GM12878 (cell line): ENCODE measurements around the gene FGFR2. TPM values are rescaled to one million over a fixed set of nuclear protein-coding genes. Genes with fewer than 3 reads are reported as not detected.

Source experiments
- CEBPB ChIP-seq, 2 experiments: fragments of 150-350 bp in 1 of 2; IDR thresholded peaks; 2 replicates each; pipeline ENCODE4 v1.6.1; 2012 to 2014; ENCODE audit warnings: low read depth in 2 of 2, low read length in 2 of 2, borderline replicate concordance in 1 of 2, inconsistent platforms in 1 of 2
- FOXM1 ChIP-seq: IDR thresholded peaks from 2 replicates; pipeline ENCODE4 v1.6.1; 2012; ENCODE audit warnings: low read depth, mild to moderate bottlenecking, inconsistent platforms, low read length, moderate library complexity
- HCFC1 ChIP-seq: fragments of 150-350 bp; IDR thresholded peaks from 2 replicates; pipeline ENCODE4 v1.6.1; 2014; ENCODE audit warnings: low read length
- HDGF ChIP-seq: fragments of 450-650 bp; IDR thresholded peaks from 2 replicates; pipeline ENCODE4 v1.6.1; 2016; ENCODE audit warnings: antibody characterized with exemption
- IRF3 ChIP-seq: fragments of 450-650 bp; IDR thresholded peaks from 2 replicates; pipeline ENCODE4 v1.6.1; 2014; ENCODE audit warnings: mild to moderate bottlenecking
- MEF2A ChIP-seq: IDR thresholded peaks from 2 replicates; pipeline ENCODE4 v1.6.1; 2011; ENCODE audit warnings: low read depth, mild to moderate bottlenecking, low read length, moderate library complexity; ENCODE audit not compliant: insufficient read depth
- NBN ChIP-seq: fragments of 450-650 bp; IDR thresholded peaks from 2 replicates; pipeline ENCODE4 v1.6.1; 2016
- NFXL1 ChIP-seq: fragments of 450-650 bp; IDR thresholded peaks from 2 replicates; pipeline ENCODE4 v1.6.1; 2017; ENCODE audit warnings: antibody characterized with exemption, mild to moderate bottlenecking, borderline replicate concordance
- PAX8 ChIP-seq: fragments of 450-650 bp; IDR thresholded peaks from 2 replicates; pipeline ENCODE4 v1.6.1; 2017; ENCODE audit warnings: mild to moderate bottlenecking, moderate library complexity
- PBX3 ChIP-seq: IDR thresholded peaks from 2 replicates; pipeline ENCODE4 v1.6.1; 2011; ENCODE audit warnings: mild to moderate bottlenecking, low read depth, low read length, moderate library complexity; ENCODE audit not compliant: insufficient replicate concordance
- RAD21 ChIP-seq: IDR thresholded peaks from 2 replicates; pipeline ENCODE4 v1.6.1; 2011; ENCODE audit warnings: mild to moderate bottlenecking, low read depth, low read length, moderate library complexity; ENCODE audit not compliant: insufficient read depth
- SKIL ChIP-seq: fragments of 450-650 bp; IDR thresholded peaks from 2 replicates; pipeline ENCODE4 v1.6.1; 2017; ENCODE audit warnings: mild to moderate bottlenecking, low read depth, inconsistent platforms; ENCODE audit not compliant: poor library complexity, severe bottlenecking
- SMAD1 ChIP-seq: fragments of 450-650 bp; IDR thresholded peaks from 2 replicates; pipeline ENCODE4 v1.6.1; 2018; ENCODE audit warnings: mild to moderate bottlenecking, low read depth; ENCODE audit not compliant: partially characterized antibody
- YY1 ChIP-seq: IDR thresholded peaks from 2 replicates; pipeline ENCODE4 v1.6.1; 2011; ENCODE audit warnings: low read depth, mild to moderate bottlenecking, low read length
- ZNF207 ChIP-seq: fragments of 450-650 bp; IDR thresholded peaks from 2 replicates; pipeline ENCODE4 v1.6.1; 2014; ENCODE audit warnings: antibody characterized with exemption, mild to moderate bottlenecking, borderline replicate concordance
- polyA plus RNA-seq, 11 experiments: library from polyadenylated mRNA; depleted of rRNA in 4 of 11; unstranded in 6 of 11; stranded (reverse) in 5 of 11; fragments of >200 nt; fragmentation: Nextera tagmentation in 4 of 11; fragmentation: Illumina TruSeq in 1 of 11; extraction: Ambion mirVana in 4 of 11; extraction: Trizol in 1 of 11; gene quantifications; 1 replicate in 1 of 11; 2 replicates in 10 of 11; pipeline versions ENCODE4 v1.2.1 to v1.2.3, GENCODE V29; 2011 to 2016; ENCODE audit warnings: inconsistent platforms in 2 of 11, missing spikeins in 2 of 11, low read depth in 1 of 11
- total RNA-seq, 4 experiments: library from RNA; depleted of rRNA in 3 of 4; stranded (reverse); fragments of >200 nt in 3 of 4; fragmentation: Illumina TruSeq in 1 of 4; extraction: Trizol in 1 of 4; gene quantifications; 2 replicates each; pipeline versions ENCODE4 v1.2.1 to v1.2.3, GENCODE V29; 2013 to 2021

The FGFR2 gene
- total and polyA plus RNA-seq, 10 of the 15 experiments (the other 5 are each of a cell fraction or from before 2014, with no cell fraction given) = 0.04 to 0.15 TPM; not detected in 8

- no peak for TF ChIP-seq NFXL1
- no peak for TF ChIP-seq RAD21
- TF ChIP-seq YY1 = no peak
- no peak for TF ChIP-seq NBN
- no peak for TF ChIP-seq HCFC1
- no peak for TF ChIP-seq PAX8
- no peak for TF ChIP-seq FOXM1
- TF ChIP-seq CEBPB (IDR thresholded peaks at IDR 0.05; ENCODE audit: borderline replicate concordance in 1 of 2, low read depth in 2 of 2, low read length in 2 of 2) = no peak
- no peak for TF ChIP-seq HDGF
- no peak for TF ChIP-seq MEF2A
- TF ChIP-seq IRF3 = no peak
- no peak for TF ChIP-seq SMAD1
- TF ChIP-seq SKIL = no peak
- TF ChIP-seq ZNF207 = no peak
- TF ChIP-seq PBX3 = no peak
Measured at GRCh38 chr10:121553511-121554264, 44.6 kb downstream of the FGFR2 start (continued).
